Cardiac fibroblast (primary cell): Measurements from ENCODE around the gene VAV2.

Experiments used
- DNase-seq, 2 donors: peaks; one replicate each; pipeline versions ENCODE4 v3.0.0 to v3.0.0-alpha.2; 2010; ENCODE audit warnings: low read depth in 2 of 2
- H3K4me3 ChIP-seq, 2 donors: replicated peaks in 1 of 2; 1 replicate in 1 of 2; 2 replicates in 1 of 2; pipeline ENCODE4 v1.5.1; 2011; ENCODE audit warnings: low read depth in 2 of 2, low read length in 2 of 2, mild to moderate bottlenecking in 2 of 2, moderate library complexity in 1 of 2
- CTCF ChIP-seq: IDR thresholded peaks from one replicate; pipeline ENCODE4 v1.5.1; 2011; ENCODE audit warnings: low read depth, mild to moderate bottlenecking, low read length, inconsistent platforms

VAV2 gene

GRCh38 chr9:133813749-133814585 is 178.2 kb downstream of the VAV2 start:
- no peak for TF ChIP-seq CTCF
- DNase-seq, result peak in 1 of 2 donors; percentile 15

GRCh38 chr9:133812941-133813748 is 179.0 kb downstream of the VAV2 start:
- no peak overlapping the region for H3K4me3 ChIP-seq
- TF ChIP-seq CTCF, result no peak

More at GRCh38 chr9:133813749-133814585, 178.2 kb downstream of the VAV2 start:
- no peak overlapping the region for H3K4me3 ChIP-seq

GRCh38 chr9:133812077-133812868 is 179.9 kb downstream of the VAV2 start:
- H3K4me3 ChIP-seq, result no peak overlapping the region
- TF ChIP-seq CTCF, result no peak
- DNase-seq, result no peak

More at GRCh38 chr9:133812941-133813748, 179.0 kb downstream of the VAV2 start:
- DNase-seq, result no peak

GRCh38 chr9:133811471-133811870 is 180.7 kb downstream of the VAV2 start:
- DNase-seq, result no peak
- TF ChIP-seq CTCF, result no peak
- no peak overlapping the region for H3K4me3 ChIP-seq

- TF ChIP-seq CTCF, result no peak
- H3K4me3 ChIP-seq, result no peak overlapping the region
- no peak for DNase-seq
Observed at GRCh38 chr9:133810556-133811195, 181.4 kb downstream of the VAV2 start.

GRCh38 chr9:133809335-133809734 is 182.8 kb downstream of the VAV2 start:
- no peak for DNase-seq
- H3K4me3 ChIP-seq, result no peak overlapping the region
- no peak for TF ChIP-seq CTCF
